ENCODE measurements around the gene PLLP.
"Not testable (repeated sequence)": the region's sequence is repeated elsewhere in the genome, so short reads cannot be mapped to it uniquely, and the experiment has no call there.

PLLP gene

GRCh38 chr16:57301126-57301817 is 16.8 kb upstream of the PLLP start:
- no peak for DNase-seq

DNA sequence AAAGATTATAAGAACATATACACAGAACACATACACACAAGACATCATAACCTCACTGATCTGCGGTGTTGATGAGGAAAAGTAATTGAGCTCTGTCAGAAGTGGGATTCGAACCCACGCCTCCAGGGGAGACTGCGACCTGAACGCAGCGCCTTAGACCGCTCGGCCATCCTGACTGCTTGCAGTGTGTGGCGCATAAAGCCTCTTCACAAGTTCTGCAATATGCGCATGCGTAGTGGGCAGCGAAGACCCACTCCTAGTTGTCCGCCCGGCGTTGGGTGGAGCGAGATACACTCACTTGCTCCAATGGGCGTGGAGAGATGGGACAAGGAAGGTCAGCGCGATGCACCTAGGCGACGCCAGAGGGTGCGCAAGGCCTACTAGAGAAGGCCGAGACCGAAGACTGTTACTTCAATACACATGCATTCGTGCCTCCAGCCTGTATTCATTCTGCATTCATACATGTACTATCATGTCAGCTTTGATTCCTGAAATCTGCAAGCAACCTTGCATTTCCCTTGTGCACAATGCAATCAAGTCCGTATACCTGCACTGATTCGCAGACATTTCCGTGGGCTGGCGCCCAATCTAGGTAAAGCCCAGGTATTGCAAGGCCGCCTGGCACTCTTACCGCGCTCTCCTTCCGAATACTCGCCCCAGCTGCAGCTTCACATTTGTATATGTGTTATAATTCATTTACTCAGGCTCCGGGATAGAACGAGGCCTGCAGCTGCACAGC is 16.1 kb upstream of the PLLP start:
- peak; percentile 100 for DNase-seq

GRCh38 chr16:57299719-57300386 is 15.4 kb upstream of the PLLP start:
- DNase-seq, result peak; percentile 91

DNA sequence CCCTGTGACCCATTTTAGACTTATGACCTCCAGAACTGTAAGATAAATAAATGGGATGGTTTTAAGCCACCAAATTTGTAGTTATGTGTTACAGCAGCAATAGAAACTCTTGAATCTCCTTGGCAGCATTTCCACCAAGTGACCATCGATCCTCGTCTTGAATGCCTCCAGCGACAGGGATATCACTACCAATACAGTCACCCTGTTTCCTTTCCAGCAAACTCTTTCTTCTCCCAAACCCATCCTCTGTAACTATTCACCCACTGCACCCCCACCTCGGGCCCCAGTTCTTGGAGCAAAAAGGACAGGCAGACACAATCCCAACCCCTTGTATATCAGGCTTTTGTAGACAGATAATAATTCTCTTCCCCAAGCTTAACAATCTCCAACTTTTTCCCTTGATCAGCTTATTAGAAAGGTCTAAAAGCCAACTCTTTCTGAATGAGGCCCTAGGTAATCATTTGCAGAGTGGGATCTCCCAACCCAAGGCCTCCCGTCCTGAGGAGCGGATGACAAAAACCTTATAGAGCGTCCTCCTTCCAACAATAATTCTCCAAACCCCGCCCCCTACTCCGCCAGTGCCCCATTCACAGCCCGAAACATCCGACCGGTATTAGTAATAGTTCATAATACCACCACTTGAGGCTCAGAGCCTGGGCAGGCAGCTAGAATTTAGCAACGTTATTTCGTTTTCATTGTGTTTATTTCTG is 14.7 kb upstream of the PLLP start:
- no peak for DNase-seq

GRCh38 chr16:57297856-57298255 is 13.4 kb upstream of the PLLP start:
- DNase-seq, result no peak

- DNase-seq, result no peak
These were observed 5.2 kb upstream of the PLLP start for GRCh38 chr16:57289391-57290257.

GRCh38 chr16:57285379-57285778 is 907 bp upstream of the PLLP start:
- DNase-seq, result no peak

GRCh38 chr16:57284952-57285363 is 486 bp upstream of the PLLP start:
- DNase-seq, result no peak

DNA sequence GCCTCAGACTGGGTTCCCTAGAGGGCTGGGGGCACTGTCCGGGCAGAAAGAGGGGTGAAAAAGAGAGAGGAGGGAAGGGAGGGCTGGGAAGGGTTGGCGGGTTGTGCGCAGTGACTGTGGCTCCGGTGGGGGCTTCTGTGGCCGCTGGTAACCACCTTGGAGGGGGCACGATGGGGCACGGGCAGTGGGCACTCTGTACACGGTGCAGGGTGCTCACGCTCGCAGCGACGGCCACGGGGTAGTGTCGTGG is 588 bp downstream of the PLLP start:
- DNase-seq, result no peak

- no peak for DNase-seq
These were observed 1.1 kb downstream of the PLLP start for GRCh38 chr16:57283214-57283958.

DNA sequence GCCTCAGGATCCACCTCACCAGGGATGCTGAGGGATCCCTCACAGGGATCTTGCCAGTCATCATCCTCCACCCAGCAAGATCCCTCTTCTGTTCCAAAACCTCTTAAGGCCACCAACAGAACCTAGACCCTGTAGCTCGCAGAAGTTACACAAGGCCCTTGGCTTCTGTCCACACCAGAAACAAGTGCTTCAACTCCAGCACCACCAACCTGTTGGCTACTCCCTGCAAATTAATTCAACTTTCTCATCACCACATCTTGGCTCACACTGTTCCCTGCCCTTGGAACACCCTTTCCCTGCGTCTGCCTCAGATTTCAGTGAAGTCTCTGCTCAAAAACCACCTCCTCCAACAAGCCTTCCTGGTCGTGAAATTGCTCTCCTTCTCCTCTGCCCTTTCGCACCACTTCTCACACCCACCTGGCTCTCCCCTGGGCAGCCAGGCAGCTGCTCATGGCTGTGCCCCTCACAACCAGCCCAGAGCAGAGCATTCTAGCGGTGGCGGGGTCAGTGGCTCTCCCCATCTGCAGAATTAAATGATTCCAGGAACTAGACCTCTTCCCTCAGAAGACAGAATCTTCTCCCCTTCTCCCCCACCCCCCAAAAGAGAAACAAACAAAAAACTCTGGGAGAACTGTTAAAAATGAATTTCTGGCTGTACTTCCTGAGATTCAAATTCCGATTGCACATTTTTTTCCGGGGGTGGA is 1.8 kb downstream of the PLLP start:
- DNase-seq, result no peak

- no peak for DNase-seq
These were observed 2.7 kb downstream of the PLLP start for GRCh38 chr16:57281791-57282190.

- no peak for DNase-seq
These were observed 4.5 kb downstream of the PLLP start for GRCh38 chr16:57279780-57280638.

DNA sequence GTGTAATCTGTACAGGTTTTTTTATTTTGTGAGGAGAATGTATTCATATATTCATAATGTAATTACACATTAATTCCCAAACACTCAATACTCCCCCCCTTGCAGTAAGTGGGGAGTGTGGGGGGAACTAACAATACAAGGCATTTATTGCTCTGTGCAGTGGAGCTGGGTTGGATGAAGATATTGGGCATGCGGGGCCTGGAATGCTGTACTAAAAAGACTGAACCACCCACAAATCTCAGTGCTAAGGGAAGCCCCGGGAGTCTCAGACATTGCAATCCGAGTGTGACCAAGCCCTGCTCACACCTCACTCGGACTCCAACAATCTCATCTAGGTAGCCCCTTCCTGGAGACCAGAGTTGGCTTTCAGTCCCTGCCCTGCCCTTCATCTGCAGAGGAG is 6.0 kb downstream of the PLLP start:
- DNase-seq, result no peak

DNA sequence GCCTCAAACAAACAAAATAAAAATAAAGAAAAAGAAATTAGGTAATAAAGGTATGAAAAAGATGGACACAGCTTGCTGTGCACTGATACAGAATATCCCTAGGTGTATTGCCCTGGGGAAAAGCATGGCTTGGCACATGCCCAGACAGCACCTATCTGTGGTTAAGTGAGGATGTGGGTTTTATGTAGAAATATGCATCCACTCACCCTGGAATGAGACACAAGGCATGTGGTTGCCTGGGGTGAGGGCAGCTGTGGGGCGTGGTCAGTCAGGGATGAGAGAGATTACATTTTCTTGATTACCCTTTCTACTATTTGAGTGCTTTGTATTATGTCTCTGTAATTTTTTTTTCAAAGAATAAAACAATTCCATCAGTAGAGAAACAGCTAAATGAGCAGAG is 6.9 kb downstream of the PLLP start:
- no peak for DNase-seq

- DNase-seq, result no peak
These were observed 7.9 kb downstream of the PLLP start for GRCh38 chr16:57276596-57276995.

GRCh38 chr16:57275946-57276345 is 8.5 kb downstream of the PLLP start:
- not testable (repeated sequence) for DNase-seq

GRCh38 chr16:57273826-57274225 is 10.6 kb downstream of the PLLP start:
- no peak for DNase-seq

DNA sequence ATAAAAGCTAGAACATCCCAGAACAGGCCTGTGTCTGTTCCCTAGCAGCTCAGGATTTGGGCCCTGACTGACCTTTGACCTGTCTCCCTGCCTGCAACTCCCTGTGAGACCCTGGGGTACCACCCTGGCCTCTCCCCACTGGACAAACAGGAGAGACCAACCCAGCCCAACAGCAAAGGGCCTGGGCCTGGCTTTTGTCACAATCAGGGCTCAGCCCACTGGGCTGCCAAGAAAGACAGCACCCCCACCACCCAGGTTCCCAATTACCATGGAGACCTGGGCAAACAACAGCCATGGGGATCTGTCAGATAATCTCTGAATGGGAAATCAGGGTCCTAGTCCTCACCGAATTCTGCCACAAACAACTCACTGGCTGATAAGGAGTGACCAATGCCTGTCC is 11.1 kb downstream of the PLLP start:
- no peak for DNase-seq

- DNase-seq, result no peak
These were observed 12.5 kb downstream of the PLLP start for GRCh38 chr16:57271867-57272495.
